Activated naive CD8-positive, alpha-beta T cell (primary cell): Measurements from ENCODE around the gene CSRNP2.
"Not testable (repeated sequence)": the region's sequence is repeated elsewhere in the genome, so short reads cannot be mapped to it uniquely, and the experiment has no call there.

Experiments used
- H3K27ac Mint-ChIP-seq: one replicate; pipeline ENCODE4 v1.8.0; 2021; ENCODE audit warnings: mixed read lengths
- H3K27me3 Mint-ChIP-seq: one replicate; pipeline ENCODE4 v1.8.0; 2021; ENCODE audit warnings: mixed read lengths
- H3K36me3 Mint-ChIP-seq: one replicate; pipeline ENCODE4 v1.8.0; 2021; ENCODE audit warnings: mixed read lengths
- H3K4me1 Mint-ChIP-seq: one replicate; pipeline ENCODE4 v1.8.0; 2021; ENCODE audit warnings: low read depth, mixed read lengths
- H3K4me3 Mint-ChIP-seq: one replicate; pipeline ENCODE4 v1.8.0; 2021; ENCODE audit warnings: mild to moderate bottlenecking, mixed read lengths
- H3K9me3 Mint-ChIP-seq: one replicate; pipeline ENCODE4 v1.8.0; 2021; ENCODE audit warnings: low read depth, mixed read lengths

CSRNP2 gene

GRCh38 chr12:51086933-51087332 is 3.5 kb upstream of the CSRNP2 start:
- Mint-ChIP-seq H3K27ac (no peak overlapping the region), H3K9me3 (no peaks in the 10 kb centered on the region), H3K4me1 (peaks cover 20% of the 10 kb centered on the region), H3K36me3 (no peaks in the 10 kb centered on the region), H3K4me3 (no peak overlapping the region), H3K27me3 (no peaks in the 10 kb centered on the region)

DNA sequence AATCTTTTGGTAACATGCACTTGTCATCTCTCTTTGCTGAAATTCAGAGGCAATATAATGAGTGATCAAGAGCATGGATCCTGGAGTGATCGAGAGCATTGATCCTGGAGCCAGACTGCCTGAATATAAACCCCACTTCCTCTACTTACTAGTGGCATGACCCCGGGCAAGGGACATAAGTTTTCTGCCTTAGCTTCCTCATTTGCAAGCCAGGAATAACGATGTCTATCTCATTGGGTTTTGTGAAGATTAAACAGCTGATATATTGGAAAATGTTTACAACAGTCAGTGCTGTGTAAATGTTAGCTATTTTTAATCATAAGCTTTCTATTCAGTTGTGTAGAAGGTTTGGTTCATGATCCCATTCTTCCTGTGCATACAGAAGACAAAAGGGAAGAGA is 2.4 kb upstream of the CSRNP2 start:
- H3K27me3 Mint-ChIP-seq: no peaks in the 10 kb centered on the region
- H3K4me1 Mint-ChIP-seq: peaks cover 29% of the 10 kb centered on the region
- H3K36me3 Mint-ChIP-seq: no peaks in the 10 kb centered on the region
- no peaks in the 10 kb centered on the region for H3K9me3 Mint-ChIP-seq
- H3K27ac Mint-ChIP-seq: no peak overlapping the region
- no peak overlapping the region for H3K4me3 Mint-ChIP-seq

DNA sequence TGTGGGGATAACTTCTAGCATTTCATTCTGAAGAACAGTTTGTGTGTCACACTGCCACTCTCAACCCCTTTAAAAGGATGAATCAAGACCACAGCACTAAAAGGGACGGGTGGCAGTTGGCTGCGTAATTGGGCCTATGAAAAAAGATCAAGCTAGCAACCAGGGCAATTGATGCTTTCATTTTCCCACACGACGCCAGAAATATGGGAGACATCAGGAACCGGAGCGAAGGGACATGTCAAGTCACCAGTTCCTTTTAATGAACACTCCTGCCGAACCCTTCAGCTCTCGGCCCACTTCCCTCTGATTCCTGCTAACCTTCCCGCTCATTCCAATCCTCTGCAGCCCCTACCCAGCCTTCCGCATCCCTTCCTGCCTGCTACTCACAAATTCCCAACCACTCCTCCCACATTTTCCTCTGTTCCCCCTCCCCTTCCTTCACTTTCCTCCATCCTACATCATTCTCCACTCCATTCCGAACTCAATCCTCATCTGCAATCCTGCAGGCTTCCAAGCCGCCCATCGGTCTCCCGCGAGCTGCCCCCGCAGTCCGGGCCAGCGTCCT is 753 bp downstream of the CSRNP2 start:
- peak overlapping the region; percentile 97 for H3K4me3 Mint-ChIP-seq
- H3K4me1 Mint-ChIP-seq: peaks cover 43% of the 10 kb centered on the region
- no peaks in the 10 kb centered on the region for H3K36me3 Mint-ChIP-seq
- peak overlapping the region; percentile 93 for H3K27ac Mint-ChIP-seq
- H3K9me3 Mint-ChIP-seq: no peaks in the 10 kb centered on the region
- H3K27me3 Mint-ChIP-seq: no peaks in the 10 kb centered on the region

DNA sequence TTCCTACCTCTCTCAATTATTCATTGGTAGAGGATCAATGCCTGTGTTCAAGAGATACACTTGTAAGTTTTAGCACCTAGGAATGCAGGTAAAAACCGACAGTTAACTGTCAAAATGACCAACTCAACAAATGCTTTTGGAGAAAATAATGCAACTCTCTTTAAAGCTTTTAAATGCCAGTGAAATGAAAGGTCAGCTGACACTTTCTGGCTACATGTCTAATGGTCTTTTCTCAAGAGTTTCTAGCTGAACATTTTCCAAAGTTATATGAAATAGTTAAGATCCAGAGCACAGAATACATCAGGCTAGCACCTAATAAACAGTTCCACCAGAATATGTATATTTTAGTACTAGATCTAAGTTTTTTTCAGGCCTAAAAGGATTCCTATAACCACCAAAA is 2.0 kb downstream of the CSRNP2 start:
- H3K27ac Mint-ChIP-seq: no peak overlapping the region
- no peaks in the 10 kb centered on the region for H3K9me3 Mint-ChIP-seq
- no peaks in the 10 kb centered on the region for H3K36me3 Mint-ChIP-seq
- H3K4me3 Mint-ChIP-seq: peak overlapping the region; percentile 97
- no peaks in the 10 kb centered on the region for H3K27me3 Mint-ChIP-seq
- peaks cover 49% of the 10 kb centered on the region for H3K4me1 Mint-ChIP-seq

GRCh38 chr12:51080136-51080535 is 3.3 kb downstream of the CSRNP2 start:
- Mint-ChIP-seq H3K9me3 (no peaks in the 10 kb centered on the region), H3K27me3 (no peaks in the 10 kb centered on the region), H3K4me3 (no peak overlapping the region), H3K27ac (no peak overlapping the region), H3K4me1 (peaks cover 54% of the 10 kb centered on the region), H3K36me3 (no peaks in the 10 kb centered on the region)

DNA sequence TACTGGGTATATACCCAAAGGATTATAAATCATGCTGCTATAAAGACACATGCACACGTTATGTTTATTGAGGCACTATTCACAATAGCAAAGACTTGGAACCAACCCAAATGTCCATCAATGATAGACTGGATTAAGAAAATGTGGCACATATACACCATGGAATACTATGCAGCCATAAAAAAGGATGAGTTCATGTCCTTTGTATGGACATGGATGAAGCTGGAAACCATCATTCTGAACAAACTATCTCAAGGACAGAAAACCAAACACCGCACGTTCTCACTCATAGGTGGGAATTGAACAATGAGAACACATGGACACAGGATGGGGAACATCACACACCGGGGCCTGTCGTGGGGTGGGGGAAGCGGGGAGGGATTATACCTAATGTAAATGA is 4.5 kb downstream of the CSRNP2 start:
- not testable (repeated sequence) for H3K36me3 Mint-ChIP-seq, H3K27me3 Mint-ChIP-seq, H3K27ac Mint-ChIP-seq, H3K4me3 Mint-ChIP-seq, H3K9me3 Mint-ChIP-seq
- peaks cover 54% of the 10 kb centered on the region for H3K4me1 Mint-ChIP-seq

DNA sequence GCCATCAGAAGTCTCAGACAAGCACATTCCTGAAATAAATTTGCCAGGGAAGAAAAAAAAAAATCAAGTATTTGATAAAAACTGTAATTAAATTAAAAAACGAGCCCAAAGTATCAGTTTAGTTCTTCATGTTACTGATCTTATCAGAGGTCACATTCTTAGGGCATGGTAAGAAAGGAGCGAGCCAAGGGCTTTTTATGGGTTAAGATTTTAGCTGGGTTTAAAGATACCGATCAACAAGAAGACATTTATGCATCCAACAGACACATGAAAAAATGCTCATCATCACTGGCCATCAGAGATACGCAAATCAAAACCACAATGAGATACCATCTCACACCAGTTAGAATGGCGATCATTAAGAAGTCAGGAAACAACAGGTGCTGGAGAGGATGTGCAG is 5.0 kb downstream of the CSRNP2 start:
- H3K9me3 Mint-ChIP-seq, H3K4me3 Mint-ChIP-seq, H3K36me3 Mint-ChIP-seq, H3K27me3 Mint-ChIP-seq, H3K27ac Mint-ChIP-seq: not testable (repeated sequence)
- peaks cover 51% of the 10 kb centered on the region for H3K4me1 Mint-ChIP-seq

GRCh38 chr12:51077930-51078329 is 5.5 kb downstream of the CSRNP2 start:
- no peak overlapping the region for H3K27ac Mint-ChIP-seq
- H3K27me3 Mint-ChIP-seq: no peaks in the 10 kb centered on the region
- H3K4me1 Mint-ChIP-seq: peaks cover 50% of the 10 kb centered on the region
- H3K9me3 Mint-ChIP-seq: no peaks in the 10 kb centered on the region
- H3K36me3 Mint-ChIP-seq: peaks cover 3% of the 10 kb centered on the region
- no peak overlapping the region for H3K4me3 Mint-ChIP-seq

- Mint-ChIP-seq H3K27ac (peak overlapping the region; percentile 42), H3K4me1 (peaks cover 35% of the 10 kb centered on the region), H3K27me3 (no peaks in the 10 kb centered on the region), H3K4me3 (no peak overlapping the region), H3K9me3 (no peaks in the 10 kb centered on the region), H3K36me3 (peaks cover 6% of the 10 kb centered on the region)
Observed at GRCh38 chr12:51076236-51076930, 7.0 kb downstream of the CSRNP2 start.

GRCh38 chr12:51075390-51075789 is 8.0 kb downstream of the CSRNP2 start:
- H3K27me3 Mint-ChIP-seq: no peaks in the 10 kb centered on the region
- H3K4me3 Mint-ChIP-seq: no peak overlapping the region
- peaks cover 28% of the 10 kb centered on the region for H3K4me1 Mint-ChIP-seq
- no peak overlapping the region for H3K27ac Mint-ChIP-seq
- H3K36me3 Mint-ChIP-seq: peaks cover 6% of the 10 kb centered on the region
- H3K9me3 Mint-ChIP-seq: no peaks in the 10 kb centered on the region

- Mint-ChIP-seq H3K4me3 (no peak overlapping the region), H3K36me3 (peaks cover 6% of the 10 kb centered on the region), H3K27me3 (no peaks in the 10 kb centered on the region), H3K4me1 (peaks cover 8% of the 10 kb centered on the region), H3K27ac (no peak overlapping the region), H3K9me3 (no peaks in the 10 kb centered on the region)
Observed at GRCh38 chr12:51071663-51072062, 11.7 kb downstream of the CSRNP2 start.

DNA sequence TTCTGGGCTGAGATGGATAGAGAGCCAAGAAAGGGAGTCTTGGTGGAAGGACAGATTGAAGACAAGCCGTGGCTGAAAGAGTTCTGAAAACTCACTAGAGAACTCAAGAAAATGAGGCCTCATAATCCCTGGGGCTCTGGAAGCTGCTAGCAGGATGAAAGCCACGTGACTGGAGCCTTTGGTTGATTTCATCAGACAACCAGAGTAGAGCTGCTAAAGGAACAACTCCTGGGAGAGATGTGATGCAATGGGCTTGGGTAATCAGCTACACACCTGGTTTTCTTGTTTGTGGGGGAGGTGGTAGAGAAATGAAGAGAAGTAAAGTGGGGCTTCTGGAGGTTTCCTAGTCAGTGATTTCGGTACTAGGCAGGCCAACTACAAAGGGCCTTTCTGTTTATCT is 13.4 kb downstream of the CSRNP2 start:
- Mint-ChIP-seq H3K4me1 (no peaks in the 10 kb centered on the region), H3K9me3 (no peaks in the 10 kb centered on the region), H3K4me3 (no peak overlapping the region), H3K27ac (no peak overlapping the region), H3K36me3 (peaks cover 6% of the 10 kb centered on the region), H3K27me3 (no peaks in the 10 kb centered on the region)

DNA sequence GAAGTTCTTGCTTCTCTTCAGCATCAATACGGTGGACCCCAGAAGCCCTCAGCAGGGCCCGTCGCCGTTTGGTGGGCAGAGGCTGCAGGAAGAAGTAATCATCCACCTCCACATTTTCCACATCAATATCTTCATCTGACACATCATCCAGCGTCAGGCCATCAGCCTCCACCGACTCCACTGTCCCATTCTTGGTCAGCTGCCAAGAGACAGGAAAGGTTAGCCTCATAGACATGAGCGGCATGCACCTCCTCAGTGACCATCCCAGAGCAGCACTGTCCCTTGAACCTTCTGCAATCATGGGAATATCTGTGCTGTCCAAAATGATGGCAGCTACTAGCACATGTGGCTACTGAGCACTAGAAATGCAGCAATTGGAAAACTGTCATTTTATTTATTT is 15.6 kb downstream of the CSRNP2 start:
- H3K27me3 Mint-ChIP-seq: no peaks in the 10 kb centered on the region
- peaks cover 3% of the 10 kb centered on the region for H3K36me3 Mint-ChIP-seq
- no peaks in the 10 kb centered on the region for H3K4me1 Mint-ChIP-seq
- no peak overlapping the region for H3K27ac Mint-ChIP-seq
- no peak overlapping the region for H3K4me3 Mint-ChIP-seq
- H3K9me3 Mint-ChIP-seq: no peaks in the 10 kb centered on the region

GRCh38 chr12:51067229-51067628 is 16.2 kb downstream of the CSRNP2 start:
- no peak overlapping the region for H3K4me3 Mint-ChIP-seq
- no peaks in the 10 kb centered on the region for H3K9me3 Mint-ChIP-seq
- H3K27ac Mint-ChIP-seq: no peak overlapping the region
- no peaks in the 10 kb centered on the region for H3K27me3 Mint-ChIP-seq
- H3K4me1 Mint-ChIP-seq: no peaks in the 10 kb centered on the region
- peaks cover 3% of the 10 kb centered on the region for H3K36me3 Mint-ChIP-seq

DNA sequence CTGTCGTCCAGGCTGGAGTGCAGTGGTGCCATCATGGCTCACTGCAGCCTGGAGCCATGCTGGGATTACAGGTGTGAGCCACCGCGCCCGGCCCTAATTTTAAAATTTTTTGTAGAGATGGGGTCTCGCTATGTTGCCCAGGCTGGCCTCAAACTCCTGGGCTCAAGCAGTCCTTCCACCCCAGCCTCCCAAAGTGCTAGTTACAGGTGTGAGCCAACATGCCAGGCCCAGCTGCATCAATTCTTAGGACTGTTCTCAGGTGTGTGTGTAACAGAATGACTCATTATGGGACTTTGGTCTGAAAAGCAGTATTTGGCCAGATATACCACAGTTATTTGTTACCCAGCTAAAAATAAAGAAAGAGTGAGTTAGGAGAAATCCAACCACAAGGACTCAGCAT is 17.9 kb downstream of the CSRNP2 start:
- H3K9me3 Mint-ChIP-seq: no peaks in the 10 kb centered on the region
- H3K4me1 Mint-ChIP-seq: no peaks in the 10 kb centered on the region
- no peak overlapping the region for H3K27ac Mint-ChIP-seq
- H3K27me3 Mint-ChIP-seq: no peaks in the 10 kb centered on the region
- no peaks in the 10 kb centered on the region for H3K36me3 Mint-ChIP-seq
- no peak overlapping the region for H3K4me3 Mint-ChIP-seq
